GM12801 (cell line): Measurements from ENCODE around the gene ABCC5.

Experiments
- CTCF ChIP-seq: IDR thresholded peaks from one replicate; pipeline ENCODE4 v1.5.1; 2011; ENCODE audit warnings: control low read depth; ENCODE audit not compliant: insufficient read length; ENCODE audit errors: extremely low read depth

The ABCC5 gene

GRCh38 chr3:184045995-184046394 lies 28.3 kb upstream of the ABCC5 start:
- TF ChIP-seq CTCF = no peak

- no peak for TF ChIP-seq CTCF
Measured at GRCh38 chr3:184042617-184043016, 24.9 kb upstream of the ABCC5 start.

GRCh38 chr3:184040010-184040409 lies 22.3 kb upstream of the ABCC5 start:
- TF ChIP-seq CTCF = no peak

- TF ChIP-seq CTCF = no peak
Measured at GRCh38 chr3:184039414-184039813, 21.7 kb upstream of the ABCC5 start.

- TF ChIP-seq CTCF = no peak
Measured at GRCh38 chr3:184037816-184038215, 20.1 kb upstream of the ABCC5 start.

GRCh38 chr3:184031187-184031792 lies 13.6 kb upstream of the ABCC5 start, which contains the start of gene HTR3D:
HTR3D (plus strand) TSS chr3:184031742; CDS start chr3:184031742, 0 bp downstream.
- no peak for TF ChIP-seq CTCF

GRCh38 chr3:184030536-184030935 lies 12.9 kb upstream of the ABCC5 start:
- TF ChIP-seq CTCF = no peak

- no peak for TF ChIP-seq CTCF
Measured at GRCh38 chr3:184029443-184029842, 11.8 kb upstream of the ABCC5 start.
